22Rv1 (cell line): ENCODE results near the gene WNT2.

Experiments
- CTCF ChIP-seq: fragments of 450-650 bp; IDR thresholded peaks from 2 replicates; pipeline ENCODE4 v1.5.1; 2017; ENCODE audit warnings: mild to moderate bottlenecking
- ZFX ChIP-seq: fragments of 450-650 bp; IDR thresholded peaks from 2 replicates; pipeline ENCODE4 v1.6.1; 2017; ENCODE audit warnings: antibody characterized with exemption, borderline replicate concordance

GRCh38 chr7:117313582-117313981 is 9.3 kb downstream of the WNT2 start:
- TF ChIP-seq CTCF (no peak), ZFX (no peak)
